Lower leg skin (tissue), 4 donors: ENCODE measurements around the gene FBXL20. TPM values are rescaled to one million over a fixed set of nuclear protein-coding genes. Genes with fewer than 3 reads are reported as not detected.

Source experiments
- DNase-seq, 2 donors: peaks; one replicate each; pipeline ENCODE4 v3.0.0-alpha.2; 2019; ENCODE audit warnings: low spot score in 2 of 2
- H3K4me3 ChIP-seq: fragments of 200-600 bp; sonication (generic); 2 replicates; pipeline ENCODE4 v1.5.1; 2017; ENCODE audit warnings: mild to moderate bottlenecking, low read depth; ENCODE audit not compliant: poor library complexity, severe bottlenecking
- POLR2A ChIP-seq, 2 donors: fragments of 450-650 bp; IDR thresholded peaks; one replicate each; pipeline ENCODE4 v1.6.1; 2016 to 2017; ENCODE audit warnings: antibody characterized with exemption in 2 of 2, mild to moderate bottlenecking in 1 of 2, moderate library complexity in 1 of 2
- WGBS, 2 donors: methylation state at CpG; one replicate each; pipeline ENCODE4 v1.1.5; 2018; 5-methylcytosine and 5-hydroxymethylcytosine counted together
- intact Hi-C: fragments of 100-400 bp; cut with DNase I; formaldehyde crosslinking; loops from one replicate; pipeline ENCODE4 v1.15.0; 2023; ENCODE audit warnings: low total_unique reads
- total RNA-seq, 4 donors: library from RNA; depleted of rRNA; stranded (reverse); fragments of >200 nt; gene quantifications; one replicate each; pipeline ENCODE4 v1.1.0, GENCODE V29; 2016
- TF ChIP-seq, protein P1 (sequence below), 3 donors: fragments of 450-650 bp; IDR thresholded peaks; one replicate each; pipeline ENCODE4 v1.5.1; 2016; ENCODE audit warnings: antibody characterized with exemption in 3 of 3, mild to moderate bottlenecking in 3 of 3, moderate library complexity in 2 of 3

FBXL20 gene
- total RNA-seq, 4 donors from 2014 or later, result 20.5 to 45.2 (median 30.8) TPM

DNA sequence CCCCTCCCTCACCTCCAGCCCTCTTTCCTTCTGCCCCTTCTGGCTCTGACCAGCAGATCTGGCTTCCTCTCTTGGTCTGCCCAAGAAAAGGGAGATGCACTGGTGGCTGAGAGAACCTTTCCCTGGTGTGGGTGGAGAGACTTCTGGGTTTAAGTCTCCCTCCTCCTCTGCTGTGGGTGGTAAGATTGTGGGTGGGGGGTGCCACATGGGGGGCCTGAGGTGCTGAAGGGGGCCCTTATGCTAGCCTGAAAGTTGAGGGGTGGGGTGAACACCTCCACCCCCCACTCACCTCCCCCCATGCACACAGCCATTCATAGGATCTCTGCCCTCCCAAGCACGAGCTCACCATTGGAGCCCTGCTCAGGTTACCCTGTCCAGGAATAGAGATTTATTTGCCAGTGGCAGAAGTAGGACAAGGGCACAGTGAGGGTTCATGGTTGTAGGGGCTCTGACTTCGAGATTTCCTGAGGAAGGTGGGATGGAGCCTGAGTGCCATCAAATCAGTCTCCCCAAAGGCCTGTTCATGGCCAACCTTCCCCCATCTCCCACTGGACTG is 174.0 kb downstream of the FBXL20 start:
- TF ChIP-seq, protein P1, sequence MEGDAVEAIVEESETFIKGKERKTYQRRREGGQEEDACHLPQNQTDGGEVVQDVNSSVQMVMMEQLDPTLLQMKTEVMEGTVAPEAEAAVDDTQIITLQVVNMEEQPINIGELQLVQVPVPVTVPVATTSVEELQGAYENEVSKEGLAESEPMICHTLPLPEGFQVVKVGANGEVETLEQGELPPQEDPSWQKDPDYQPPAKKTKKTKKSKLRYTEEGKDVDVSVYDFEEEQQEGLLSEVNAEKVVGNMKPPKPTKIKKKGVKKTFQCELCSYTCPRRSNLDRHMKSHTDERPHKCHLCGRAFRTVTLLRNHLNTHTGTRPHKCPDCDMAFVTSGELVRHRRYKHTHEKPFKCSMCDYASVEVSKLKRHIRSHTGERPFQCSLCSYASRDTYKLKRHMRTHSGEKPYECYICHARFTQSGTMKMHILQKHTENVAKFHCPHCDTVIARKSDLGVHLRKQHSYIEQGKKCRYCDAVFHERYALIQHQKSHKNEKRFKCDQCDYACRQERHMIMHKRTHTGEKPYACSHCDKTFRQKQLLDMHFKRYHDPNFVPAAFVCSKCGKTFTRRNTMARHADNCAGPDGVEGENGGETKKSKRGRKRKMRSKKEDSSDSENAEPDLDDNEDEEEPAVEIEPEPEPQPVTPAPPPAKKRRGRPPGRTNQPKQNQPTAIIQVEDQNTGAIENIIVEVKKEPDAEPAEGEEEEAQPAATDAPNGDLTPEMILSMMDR (IDR thresholded peaks at IDR 0.05), result no peak
- no peak for TF ChIP-seq POLR2A (IDR thresholded peaks at IDR 0.05)
- WGBS, 2 donors, result 63 to 66% methylated on average over 2 of the region's 2 CpGs
- intact Hi-C loops, result no loop called here
- no peak for DNase-seq
- no peak overlapping the region for H3K4me3 ChIP-seq

DNA sequence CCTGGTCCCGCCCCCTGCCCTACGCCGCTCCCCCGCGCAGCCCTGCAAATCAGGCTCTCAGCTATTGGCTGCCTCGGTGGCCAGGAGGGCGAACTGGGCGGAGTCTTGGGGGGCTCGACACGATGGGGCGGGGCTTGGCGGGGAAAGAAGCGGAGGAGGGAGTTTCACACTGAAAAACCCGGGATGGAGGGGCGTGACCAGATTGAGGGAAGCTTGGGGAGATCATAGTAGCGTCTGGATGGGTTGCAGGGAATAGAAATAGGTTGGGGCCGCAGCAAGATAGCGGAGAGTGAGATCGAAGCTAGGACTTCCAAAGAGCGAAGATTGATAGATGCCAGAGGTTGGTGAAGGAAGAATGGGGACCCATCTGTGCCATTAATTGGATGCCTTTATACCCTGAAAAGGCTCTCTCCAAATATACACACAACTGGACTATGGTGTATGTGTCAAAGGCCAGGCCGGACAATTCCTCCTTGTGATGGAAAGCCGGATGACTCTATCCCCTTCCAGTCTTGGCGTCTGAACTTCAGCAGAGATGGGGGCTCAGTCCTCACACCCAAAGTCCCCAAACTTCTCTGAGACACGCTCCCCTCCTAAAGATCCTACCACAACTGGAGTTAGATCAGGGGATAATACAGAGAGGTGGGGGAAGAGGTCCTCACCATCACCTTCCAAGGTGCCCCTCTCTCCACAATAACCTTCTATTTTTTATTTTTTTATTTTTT is 175.3 kb downstream of the FBXL20 start:
- no peak overlapping the region for H3K4me3 ChIP-seq
- 18 to 19% methylated on average over 21 to 24 of the region's 24 CpGs for WGBS, 2 donors
- peak in 1 of 2 donors; percentile 93 for DNase-seq
- intact Hi-C loops, result no loop called here
- no peak for TF ChIP-seq POLR2A (IDR thresholded peaks at IDR 0.05)
- TF ChIP-seq, protein P1 (IDR thresholded peaks at IDR 0.05), result no peak

DNA sequence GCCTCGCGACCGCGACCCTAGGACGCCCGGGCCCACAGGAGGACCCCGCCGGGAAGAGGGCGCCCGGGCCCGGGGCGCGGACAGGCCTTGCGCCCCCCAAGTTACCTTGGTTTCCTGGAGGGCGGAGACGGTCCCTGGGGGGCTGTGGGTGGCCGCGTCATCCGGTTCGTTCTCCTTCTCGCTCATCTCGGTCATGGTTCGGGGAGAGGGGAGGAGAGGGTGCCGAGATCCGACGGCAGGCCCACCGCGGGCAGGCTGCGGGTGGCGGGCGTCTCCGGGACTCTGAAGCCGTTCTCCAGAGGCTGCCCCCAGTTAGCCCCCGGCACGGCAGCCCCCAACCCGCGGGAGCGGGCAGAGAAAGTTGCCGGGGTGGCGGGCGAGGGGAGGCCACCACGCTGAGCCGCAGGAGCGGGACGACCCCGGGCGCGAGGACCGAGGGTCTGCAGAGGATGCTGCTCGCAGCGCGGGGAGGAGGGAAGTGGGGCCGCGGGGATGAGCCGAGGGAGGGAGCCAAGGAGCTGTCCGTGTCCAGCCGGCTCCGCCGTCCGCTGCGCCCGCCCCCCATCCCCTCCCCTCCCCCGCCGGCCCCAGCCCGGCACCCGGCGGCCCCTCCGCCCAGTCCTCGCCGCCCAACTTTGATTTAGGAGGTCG is 176.0 kb downstream of the FBXL20 start, which contains the start of gene STAC2:
Gene STAC2, minus strand, starts transcription at position 638 of the 651 bp plus-strand sequence. Its CDS starts 443 bp downstream, at position 195.
- TF ChIP-seq, protein P1 (IDR thresholded peaks at IDR 0.05), result no peak
- no peak for TF ChIP-seq POLR2A (IDR thresholded peaks at IDR 0.05)
- DNase-seq, result no peak
- WGBS, 2 donors, result 1% methylated on average over 16 to 45 of the region's 71 CpGs
- no peak within 1 kb of the TSS for H3K4me3 ChIP-seq
- intact Hi-C loops, result no loop called here

DNA sequence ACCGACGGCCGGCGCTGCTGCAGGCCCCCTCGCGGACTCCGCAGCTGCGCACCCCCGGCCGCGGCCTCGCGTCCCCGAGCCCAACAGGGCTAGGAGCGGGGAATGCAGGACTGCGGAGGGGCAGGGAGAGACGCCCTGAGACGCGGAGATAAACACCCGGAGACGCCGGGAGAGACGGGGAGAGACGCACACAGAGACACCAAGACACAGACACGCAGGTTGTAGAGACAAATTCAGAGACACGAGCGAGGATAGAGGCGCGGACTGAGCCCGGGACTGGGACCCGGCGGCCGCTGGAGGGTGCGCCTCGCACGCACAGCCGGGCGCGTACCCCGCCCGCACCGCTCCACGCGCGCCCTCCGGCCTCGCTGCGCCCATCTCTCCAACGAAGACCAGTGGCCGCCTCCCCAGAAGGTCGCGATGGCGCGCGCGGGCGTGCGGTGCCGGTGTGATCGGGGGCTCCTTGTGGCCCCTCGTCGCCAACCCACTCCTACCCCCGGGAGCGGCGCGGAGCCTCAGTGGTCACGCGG is 176.6 kb downstream of the FBXL20 start:
- TF ChIP-seq POLR2A (IDR thresholded peaks at IDR 0.05), result no peak
- TF ChIP-seq, protein P1 (IDR thresholded peaks at IDR 0.05), result no peak
- H3K4me3 ChIP-seq, result no peak overlapping the region

DNA sequence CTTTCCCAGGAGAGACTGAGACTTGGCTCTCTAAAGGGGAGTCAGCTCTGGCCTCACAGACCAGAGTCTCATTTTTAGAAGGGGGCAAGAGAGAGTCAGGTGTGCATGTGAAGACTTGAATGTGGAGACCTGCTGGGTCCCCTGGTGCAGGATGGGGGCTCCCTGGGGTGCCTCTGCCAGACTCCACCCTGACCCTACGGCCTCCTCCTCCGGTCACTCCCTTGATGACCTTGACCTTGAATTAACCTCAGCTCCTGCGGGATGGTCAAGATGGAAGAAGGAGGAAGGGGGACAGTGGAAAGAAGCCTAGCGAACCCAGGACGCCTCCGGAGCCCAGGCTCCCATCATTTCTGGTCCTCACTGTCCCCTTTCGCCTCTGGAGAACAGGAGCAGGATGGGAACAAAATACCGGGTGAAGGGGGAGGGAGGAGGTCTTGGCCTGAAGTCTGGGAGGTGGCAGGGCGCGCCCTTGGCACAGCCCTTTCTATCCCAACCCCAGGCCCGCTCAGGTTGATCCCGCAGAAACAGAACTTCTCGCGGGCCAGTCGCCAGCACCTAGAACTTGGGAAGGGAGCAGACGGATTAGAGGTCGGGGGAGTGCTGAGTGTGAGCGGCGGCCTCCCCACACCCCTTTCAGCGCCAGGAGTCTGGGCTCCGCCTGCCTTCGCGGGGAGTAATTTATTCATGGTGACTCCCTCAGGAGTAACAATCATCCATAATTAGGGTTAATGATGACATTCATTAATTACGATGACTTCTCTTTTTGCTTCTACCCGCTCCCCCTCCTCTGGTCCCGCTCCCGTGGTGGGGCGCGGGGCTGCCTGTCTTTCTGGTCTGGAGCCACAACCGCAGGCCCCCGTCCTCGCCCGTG is 177.3 kb downstream of the FBXL20 start:
- 33 to 38% methylated on average over 33 of the region's 33 CpGs for WGBS, 2 donors
- no peak for TF ChIP-seq POLR2A (IDR thresholded peaks at IDR 0.05)
- TF ChIP-seq, protein P1 (IDR thresholded peaks at IDR 0.05), result no peak

More for the DNA sequence above, 176.6 kb downstream of the FBXL20 start:
- no peak for DNase-seq
- intact Hi-C loops, result no loop called here
- WGBS, 2 donors, result 0 to 1% methylated on average over 42 to 50 of the region's 68 CpGs

More for the DNA sequence above, 177.3 kb downstream of the FBXL20 start:
- intact Hi-C loops, result no loop called here
- no peak for DNase-seq
- no peak overlapping the region for H3K4me3 ChIP-seq
